GM18505 (cell line): ENCODE measurements around the gene NEURL4.

Source experiments
- ATAC-seq: cut with Tn5 transposase; IDR thresholded peaks from one replicate; pipeline ENCODE4 v1.9.1; 2021; ENCODE audit not compliant: unreplicated experiment
- POLR2A ChIP-seq: IDR thresholded peaks from 4 replicates; pipeline ENCODE4 v1.6.1; 2011; ENCODE audit warnings: borderline replicate concordance; ENCODE audit not compliant: insufficient read depth, insufficient read length; ENCODE audit errors: extremely low read depth

The NEURL4 gene

GRCh38 chr17:7323731-7324437, 5.3 kb downstream of the NEURL4 start:
- no peak for TF ChIP-seq POLR2A
- no peak for ATAC-seq

DNA sequence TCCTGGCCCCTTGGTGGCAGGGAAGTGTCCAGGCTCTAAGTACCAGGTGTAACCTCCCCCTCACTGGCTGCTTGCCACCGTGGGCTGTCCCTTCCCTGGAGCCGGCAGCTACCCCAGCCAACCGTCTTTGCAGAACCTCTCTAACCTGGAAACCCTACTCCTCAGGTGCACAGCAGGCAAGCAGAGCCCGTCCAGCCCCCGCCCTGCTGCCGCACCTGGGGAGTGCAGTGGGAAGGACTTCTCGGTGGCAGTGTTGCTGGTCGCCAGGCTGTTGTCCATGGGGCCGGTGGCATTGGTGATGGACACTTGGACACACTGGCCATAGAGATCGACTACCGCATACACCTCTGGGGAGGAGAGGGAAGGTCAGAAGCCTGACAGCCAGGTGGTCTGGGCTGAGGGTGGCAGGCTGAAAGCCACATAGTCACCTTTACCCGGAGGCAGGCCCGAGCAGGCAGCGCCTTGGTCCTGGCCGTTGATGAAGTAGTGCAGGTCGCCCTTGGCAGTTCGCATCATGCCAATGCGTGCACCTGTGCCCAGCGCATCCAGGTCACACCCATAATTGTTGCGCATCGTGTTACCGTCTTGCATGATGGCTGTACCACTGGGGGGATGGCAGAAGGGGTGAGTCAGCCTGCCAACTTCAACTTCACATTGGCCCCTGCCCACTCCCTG, 6.5 kb downstream of the NEURL4 start:
- ATAC-seq: no peak
- no peak for TF ChIP-seq POLR2A

GRCh38 chr17:7321466-7321865, 7.7 kb downstream of the NEURL4 start:
- ATAC-seq: no peak
- TF ChIP-seq POLR2A: no peak

DNA sequence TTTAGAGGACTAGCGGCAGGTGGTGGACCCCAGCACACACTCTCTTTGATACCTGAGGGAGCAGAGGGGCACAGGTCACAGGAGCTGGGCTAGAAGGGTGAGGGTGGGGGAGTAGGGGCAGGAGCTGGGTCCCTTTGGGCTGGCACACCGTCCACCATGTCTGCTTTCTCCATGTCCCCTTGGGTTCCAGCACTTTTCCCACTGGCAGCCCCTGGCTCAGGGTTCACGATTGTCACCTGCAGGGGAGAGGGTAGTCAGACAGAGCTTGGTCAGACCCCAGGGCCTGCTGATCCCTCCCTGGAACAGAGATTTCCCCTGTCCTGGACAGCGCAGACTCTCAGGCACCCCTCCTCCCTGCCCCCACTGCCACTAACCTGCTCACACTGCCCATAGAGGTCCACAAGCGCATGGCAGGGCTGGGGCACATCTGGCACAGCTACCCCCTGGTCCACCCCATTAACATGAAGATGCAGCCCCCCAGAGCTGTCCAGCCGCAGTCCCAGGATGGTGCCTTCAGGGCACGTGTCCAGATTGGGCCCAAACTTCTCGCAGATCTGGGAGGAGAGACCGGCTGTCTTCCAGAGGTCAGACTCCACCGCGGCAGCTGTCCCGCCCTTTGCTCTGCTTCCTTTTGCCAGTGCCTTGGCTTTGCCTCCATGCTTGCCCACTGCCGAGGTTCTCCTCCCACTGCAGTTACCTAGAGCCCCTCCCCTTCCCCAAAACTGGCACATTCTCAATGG, 10.8 kb downstream of the NEURL4 start:
- no peak for TF ChIP-seq POLR2A
- no peak for ATAC-seq

GRCh38 chr17:7317161-7317803, 11.9 kb downstream of the NEURL4 start:
- TF ChIP-seq POLR2A: no peak
- ATAC-seq: no peak

DNA sequence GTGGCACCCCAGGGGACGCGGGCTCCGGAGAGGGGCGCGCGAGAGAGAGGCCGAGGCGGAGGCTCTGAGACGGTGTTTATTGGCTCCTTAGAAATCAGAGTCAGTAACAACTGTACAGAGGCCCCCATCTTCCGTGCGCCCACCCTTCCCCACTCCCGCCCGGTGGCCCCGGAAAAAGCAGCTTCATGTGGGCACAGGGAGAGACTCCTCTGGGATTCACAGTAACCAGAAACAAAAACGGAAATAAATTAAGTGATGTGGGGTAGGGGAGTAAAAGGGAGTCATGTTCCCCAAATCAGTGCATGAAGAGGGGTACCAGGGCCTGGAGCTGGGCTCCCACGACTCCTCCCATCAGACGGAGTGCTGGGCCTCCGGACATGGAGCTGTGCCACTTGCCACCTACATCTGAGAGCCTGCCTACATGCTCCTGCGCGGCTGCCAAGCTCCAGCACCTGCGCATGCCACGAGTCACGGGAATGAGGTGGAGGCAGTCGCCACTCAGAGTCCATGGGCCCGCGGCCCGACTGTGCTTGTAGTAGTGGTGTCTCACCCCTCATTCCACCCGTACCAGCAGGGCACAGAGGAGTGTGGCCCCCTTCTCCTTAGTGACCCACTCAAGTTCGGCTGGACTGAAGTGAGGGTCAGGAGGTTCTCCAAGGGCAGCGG, 13.4 kb downstream of the NEURL4 start:
- no peak for TF ChIP-seq POLR2A
- no peak for ATAC-seq

DNA sequence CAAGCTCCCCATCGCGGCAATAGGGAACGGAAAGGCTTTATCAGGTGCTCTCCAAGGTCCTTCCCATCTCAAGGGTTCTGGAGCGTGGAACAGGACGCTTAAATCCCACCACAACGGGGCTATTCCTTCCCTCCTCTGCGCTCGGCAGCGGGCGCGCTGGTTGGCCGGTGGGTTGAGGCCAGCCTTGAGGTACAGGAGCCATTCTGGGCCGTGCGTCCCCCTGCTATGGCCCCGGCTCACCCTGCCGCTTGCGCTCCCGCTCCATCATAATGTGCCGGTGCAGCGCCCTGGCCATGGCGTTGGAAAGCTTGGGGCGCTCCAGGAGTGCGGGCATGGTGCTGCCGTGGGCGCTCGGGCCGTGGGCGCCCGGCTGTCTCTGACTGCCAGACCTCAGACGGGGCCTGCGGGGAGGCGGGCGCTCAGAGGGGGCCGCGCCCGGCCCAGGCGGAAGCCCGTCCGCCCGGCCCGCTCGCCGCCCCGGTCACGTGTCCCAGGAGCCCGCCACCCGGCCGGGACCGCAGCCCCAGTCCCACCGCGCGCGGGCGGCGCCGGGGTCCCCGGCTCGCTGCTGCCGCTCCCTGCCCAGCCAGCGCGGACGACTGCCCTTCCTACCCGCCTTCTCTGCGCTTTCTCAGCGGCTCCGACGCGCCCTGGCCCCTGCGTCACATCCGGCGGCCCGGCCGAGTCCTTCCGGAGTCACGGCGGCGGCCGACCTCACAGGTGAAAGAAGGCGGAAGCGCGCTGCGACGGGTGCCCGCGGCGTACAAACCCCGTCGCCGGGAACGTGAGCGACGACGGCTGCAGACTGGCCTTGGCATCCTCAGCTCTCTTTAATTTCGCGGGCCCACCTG, 14.2 kb downstream of the NEURL4 start, which contains the start of gene GPS2:
GPS2 (minus strand) TSS at position 642 of the 851 bp plus-strand sequence; CDS start at position 334, 308 bp downstream.
- peak; percentile 67 for ATAC-seq
- TF ChIP-seq POLR2A: peak; percentile 84

DNA sequence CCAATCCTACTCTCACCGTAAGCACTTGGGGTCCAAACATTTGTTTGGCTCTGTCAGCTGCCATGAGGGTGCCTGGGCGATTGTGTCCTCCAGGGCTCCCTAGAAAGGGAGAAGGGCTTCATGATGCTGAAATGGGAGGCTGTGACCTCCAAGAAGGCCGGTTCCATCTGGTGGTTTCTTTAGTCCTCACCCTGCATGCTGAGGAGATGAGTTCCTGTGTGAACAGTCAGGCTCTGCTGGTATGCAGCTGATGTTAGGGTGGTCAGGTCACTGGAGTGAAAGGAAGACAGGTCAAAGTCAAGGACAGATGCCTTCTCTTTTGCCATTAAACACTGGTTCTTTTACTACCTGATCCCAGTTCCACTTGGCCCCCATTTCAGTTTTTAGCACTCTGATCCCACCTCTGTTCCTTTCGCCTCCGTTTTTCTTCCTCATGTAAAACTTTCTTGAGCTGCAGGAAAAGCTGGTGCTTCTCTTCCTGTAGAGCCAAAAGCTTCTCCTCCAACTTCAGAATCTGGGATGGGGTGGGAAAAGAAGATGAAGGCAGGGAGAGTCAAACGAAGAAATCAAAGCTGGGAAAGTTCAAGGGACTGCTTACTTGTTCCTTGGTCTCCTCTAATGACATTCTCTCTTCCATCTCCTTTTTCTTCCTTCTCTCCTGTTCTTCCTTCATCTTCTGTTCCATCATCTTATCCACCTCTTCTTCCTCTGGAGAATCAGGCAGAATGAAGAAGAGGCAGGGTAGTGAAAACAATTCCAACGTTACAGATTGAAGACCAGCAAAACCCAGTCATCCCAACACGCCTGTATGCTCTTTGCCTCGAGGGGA, 15.0 kb downstream of the NEURL4 start:
- TF ChIP-seq POLR2A: peak; percentile 43
- ATAC-seq: no peak

DNA sequence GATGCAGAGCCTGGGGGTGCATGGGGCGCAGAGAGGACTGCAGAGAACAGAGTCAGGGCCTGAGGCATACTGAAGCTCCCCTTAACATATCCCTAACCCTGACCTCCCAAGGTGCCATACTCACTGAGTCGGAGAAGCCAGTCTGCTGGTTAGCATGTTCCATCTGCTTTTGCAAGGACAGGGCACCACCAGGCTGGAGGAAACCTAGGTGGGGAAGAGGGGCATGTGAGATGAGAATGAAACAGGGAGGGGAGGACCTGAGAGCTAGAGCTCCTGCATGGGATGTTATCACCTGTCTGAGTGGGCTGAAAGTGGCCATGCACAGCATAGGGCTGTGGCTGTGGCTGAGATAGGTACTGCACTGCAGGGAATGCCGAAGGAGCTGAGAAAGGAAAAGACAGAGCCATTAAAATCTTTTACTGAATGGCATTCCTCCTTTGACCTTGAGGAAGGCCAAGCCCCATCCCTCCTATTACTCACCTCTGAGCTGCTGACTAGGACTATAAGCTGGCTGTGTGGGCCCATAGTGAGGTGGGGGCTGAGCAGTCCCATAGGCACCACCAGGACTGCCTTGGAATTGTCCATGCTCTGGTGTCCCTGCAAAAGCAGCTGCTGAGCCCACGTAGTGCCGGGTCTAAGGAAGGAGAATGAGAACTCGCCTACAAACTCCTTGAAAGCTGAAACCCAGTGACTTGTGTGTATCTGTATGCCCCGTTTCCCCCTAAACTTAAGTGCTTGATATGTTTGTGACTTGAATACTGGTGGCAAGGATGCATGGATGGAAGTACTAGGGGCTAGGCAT, 15.8 kb downstream of the NEURL4 start:
- TF ChIP-seq POLR2A: no peak
- ATAC-seq: no peak

DNA sequence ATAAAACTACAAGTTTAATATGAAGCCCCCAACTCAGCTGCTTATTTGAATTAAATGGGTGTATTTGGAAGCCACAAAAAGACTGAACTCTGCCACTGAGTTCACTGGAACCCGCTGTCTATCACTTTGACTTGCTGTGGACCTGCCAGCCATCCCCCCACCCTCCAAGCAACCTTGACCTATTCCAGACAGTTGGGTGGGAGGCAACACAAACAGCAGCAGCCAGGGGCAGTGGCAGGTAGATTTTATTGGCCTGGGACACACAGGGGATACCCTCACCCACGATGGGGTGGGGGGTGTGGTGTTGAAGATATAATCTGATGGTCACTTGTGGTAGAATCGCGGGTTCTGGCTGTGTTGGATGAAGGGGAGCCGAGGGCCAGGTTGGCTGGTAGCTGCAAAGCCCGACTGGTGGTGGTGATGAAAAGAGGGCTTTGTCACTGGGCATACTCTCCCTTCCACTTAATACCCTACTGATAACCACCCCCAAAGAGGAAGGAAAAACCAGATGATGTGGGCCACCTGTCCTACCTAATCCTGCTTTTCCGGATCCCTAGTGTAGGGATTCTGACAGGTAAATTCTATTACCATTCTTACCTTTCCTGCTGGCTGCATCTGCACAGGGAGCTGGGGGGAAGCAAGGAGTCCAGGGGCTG, 16.6 kb downstream of the NEURL4 start:
- ATAC-seq: no peak
- TF ChIP-seq POLR2A: peak; percentile 38
